Chondrocyte (in vitro differentiated cells): ENCODE results near the gene TRERF1. TPM values are rescaled to one million over a fixed set of nuclear protein-coding genes. Genes with fewer than 3 reads are reported as not detected.

Source experiments
- DNase-seq: peaks from one replicate; pipeline ENCODE4 v3.0.0; 2021; ENCODE audit warnings: mixed read lengths, low spot score
- H3K27ac Mint-ChIP-seq: one replicate; pipeline ENCODE4 v1.8.0; 2021; ENCODE audit warnings: mild to moderate bottlenecking, moderate library complexity, mixed read lengths; ENCODE audit not compliant: unreplicated experiment
- H3K27me3 Mint-ChIP-seq: 2 replicates; pipeline ENCODE4 v1.8.0; 2021; ENCODE audit warnings: low read depth, mixed read lengths
- H3K36me3 Mint-ChIP-seq: 2 replicates; pipeline ENCODE4 v1.8.0; 2021; ENCODE audit warnings: low read depth, mixed read lengths
- H3K4me1 Mint-ChIP-seq: 2 replicates; pipeline ENCODE4 v1.8.0; 2021; ENCODE audit warnings: low read depth, mild to moderate bottlenecking, mixed read lengths
- H3K4me3 Mint-ChIP-seq: one replicate; pipeline ENCODE4 v1.8.0; 2021; ENCODE audit warnings: mild to moderate bottlenecking, moderate library complexity, mixed read lengths; ENCODE audit not compliant: unreplicated experiment
- H3K9me3 Mint-ChIP-seq: 2 replicates; pipeline ENCODE4 v1.8.0; 2021; ENCODE audit warnings: low read depth, mixed read lengths
- CTCF ChIP-seq: fragments of 200-600 bp; sonication (generic); IDR thresholded peaks from 2 replicates; pipeline ENCODE4 v1.5.0; 2021; ENCODE audit warnings: antibody characterized with exemption, mild to moderate bottlenecking, moderate library complexity
- total RNA-seq: library from RNA; stranded (reverse); gene quantifications from 3 replicates; pipeline ENCODE4 v1.2.1, GENCODE V29; 2021

TRERF1 gene
- total RNA-seq, 1 donor from 2014 or later = 1.8 TPM

GRCh38 chr6:42429042-42429585 is 22.6 kb downstream of the TRERF1 start:
- Mint-ChIP-seq H3K27me3 (no peaks in the 10 kb centered on the region), H3K9me3 (peaks cover 11% of the 10 kb centered on the region), H3K36me3 (peaks cover 9% of the 10 kb centered on the region), H3K4me1 (peaks cover 6% of the 10 kb centered on the region), H3K27ac (no peak overlapping the region), H3K4me3 (no peak overlapping the region)
- no peak for TF ChIP-seq CTCF
- no peak for DNase-seq

- Mint-ChIP-seq H3K4me1 (peaks cover 6% of the 10 kb centered on the region), H3K36me3 (peaks cover 5% of the 10 kb centered on the region), H3K9me3 (peaks cover 5% of the 10 kb centered on the region), H3K27ac (no peak overlapping the region), H3K4me3 (no peak overlapping the region), H3K27me3 (no peaks in the 10 kb centered on the region)
- TF ChIP-seq CTCF = no peak
- no peak for DNase-seq
Observed at GRCh38 chr6:42428326-42429041, 23.2 kb downstream of the TRERF1 start.

- Mint-ChIP-seq H3K27ac (no peak overlapping the region), H3K4me3 (no peak overlapping the region), H3K27me3 (no peaks in the 10 kb centered on the region), H3K4me1 (peaks cover 6% of the 10 kb centered on the region), H3K36me3 (no peaks in the 10 kb centered on the region), H3K9me3 (no peaks in the 10 kb centered on the region)
- DNase-seq = no peak
- TF ChIP-seq CTCF = no peak
Observed at GRCh38 chr6:42427871-42428270, 23.9 kb downstream of the TRERF1 start.

DNA sequence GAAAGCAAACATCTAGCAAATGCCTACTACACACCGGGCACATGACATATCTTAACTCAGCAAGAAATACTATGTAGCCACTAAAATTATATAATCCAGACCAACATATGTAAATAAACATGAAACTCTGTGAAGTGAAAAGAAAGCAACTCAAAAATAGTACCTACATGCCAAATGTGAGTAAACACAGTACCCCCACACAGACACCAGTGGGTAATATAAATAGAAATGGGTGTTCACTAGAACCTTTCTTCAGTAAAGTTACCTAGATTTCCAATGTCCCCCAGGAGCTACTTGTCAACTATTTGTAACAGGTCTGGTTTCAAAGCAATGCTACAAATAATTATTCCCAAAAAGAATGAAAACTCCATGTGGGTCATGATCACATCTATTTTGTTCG is 25.5 kb downstream of the TRERF1 start:
- no peak overlapping the region for H3K27ac Mint-ChIP-seq
- no peak overlapping the region for H3K4me3 Mint-ChIP-seq
- no peak for DNase-seq
- H3K9me3 Mint-ChIP-seq = no peaks in the 10 kb centered on the region
- H3K4me1 Mint-ChIP-seq = peaks cover 6% of the 10 kb centered on the region
- H3K36me3 Mint-ChIP-seq = no peaks in the 10 kb centered on the region
- TF ChIP-seq CTCF = no peak
- H3K27me3 Mint-ChIP-seq = no peaks in the 10 kb centered on the region

- Mint-ChIP-seq H3K9me3 (no peaks in the 10 kb centered on the region), H3K36me3 (no peaks in the 10 kb centered on the region), H3K27ac (no peak overlapping the region), H3K27me3 (no peaks in the 10 kb centered on the region), H3K4me3 (no peak overlapping the region), H3K4me1 (peaks cover 6% of the 10 kb centered on the region)
- TF ChIP-seq CTCF = no peak
- DNase-seq = no peak
Observed at GRCh38 chr6:42424906-42425474, 26.7 kb downstream of the TRERF1 start.
